Smooth muscle cell of the brain vasculature (primary cell): ENCODE results near the gene ME2.
"Not testable (repeated sequence)": the region's sequence is repeated elsewhere in the genome, so short reads cannot be mapped to it uniquely, and the experiment has no call there.

Experiments used
- DNase-seq: peaks from one replicate; pipeline ENCODE4 v3.0.0-alpha.2; 2012; ENCODE audit warnings: low read depth, low spot score

The ME2 gene

GRCh38 chr18:50878345-50879301, at the start of gene ME2:
Gene ME2 (plus strand): TSS chr18:50879118. CDS start chr18:50895821, 16,703 bp downstream.
- DNase-seq: peak; percentile 67

- DNase-seq: no peak
These were observed 49.3 kb upstream of the ME2 start for GRCh38 chr18:50829644-50830043.

- no peak for DNase-seq
These were observed 48.4 kb upstream of the ME2 start for GRCh38 chr18:50830544-50830943.

- no peak for DNase-seq
These were observed 46.2 kb upstream of the ME2 start for GRCh38 chr18:50832754-50833153.

GRCh38 chr18:50833496-50833895, 45.4 kb upstream of the ME2 start:
- DNase-seq: not testable (repeated sequence)

GRCh38 chr18:50836521-50836957, 42.4 kb upstream of the ME2 start:
- no peak for DNase-seq

GRCh38 chr18:50839341-50839740, 39.6 kb upstream of the ME2 start:
- no peak for DNase-seq

GRCh38 chr18:50839996-50840395, 38.9 kb upstream of the ME2 start:
- DNase-seq: no peak

GRCh38 chr18:50842846-50843245, 36.1 kb upstream of the ME2 start:
- DNase-seq: no peak

- no peak for DNase-seq
These were observed 34.4 kb upstream of the ME2 start for GRCh38 chr18:50844554-50844953.

- no peak for DNase-seq
These were observed 34.0 kb upstream of the ME2 start for GRCh38 chr18:50844960-50845359.

- DNase-seq: no peak
These were observed 31.7 kb upstream of the ME2 start for GRCh38 chr18:50847192-50847591.

- no peak for DNase-seq
These were observed 30.8 kb upstream of the ME2 start for GRCh38 chr18:50848061-50848551.

- DNase-seq: no peak
These were observed 29.9 kb upstream of the ME2 start for GRCh38 chr18:50848991-50849390.

GRCh38 chr18:50849419-50849821, 29.5 kb upstream of the ME2 start:
- DNase-seq: no peak

- no peak for DNase-seq
These were observed 28.4 kb upstream of the ME2 start for GRCh38 chr18:50850307-50851065.

GRCh38 chr18:50853863-50854271, 25.1 kb upstream of the ME2 start:
- DNase-seq: no peak

GRCh38 chr18:50855976-50856757, 22.8 kb upstream of the ME2 start:
- DNase-seq: no peak

- DNase-seq: not testable (repeated sequence)
These were observed 21.8 kb upstream of the ME2 start for GRCh38 chr18:50857166-50857565.

- DNase-seq: no peak
These were observed 21.2 kb upstream of the ME2 start for GRCh38 chr18:50857694-50858093.

GRCh38 chr18:50859793-50860555, 18.9 kb upstream of the ME2 start:
- no peak for DNase-seq
